Rectal smooth muscle tissue (tissue), 1 donor: ENCODE results near the gene CALML6.
"Not testable (repeated sequence)": the region's sequence is repeated elsewhere in the genome, so short reads cannot be mapped to it uniquely, and the experiment has no call there.

Experiments used
- H3K27ac ChIP-seq: one replicate; pipeline ENCODE4 v1.7.0; 2013; ENCODE audit warnings: low read depth, low read length, inconsistent platforms
- H3K27me3 ChIP-seq: one replicate; pipeline ENCODE4 v1.7.0; 2013; ENCODE audit warnings: low read length; ENCODE audit not compliant: control insufficient read depth, insufficient read depth
- H3K36me3 ChIP-seq: one replicate; pipeline ENCODE4 v1.7.0; 2013; ENCODE audit warnings: low read length; ENCODE audit not compliant: control insufficient read depth, insufficient read depth
- H3K4me1 ChIP-seq: one replicate; pipeline ENCODE4 v1.7.0; 2013; ENCODE audit warnings: low read length; ENCODE audit not compliant: control insufficient read depth, insufficient read depth
- H3K4me3 ChIP-seq: one replicate; pipeline ENCODE4 v1.7.0; 2013; ENCODE audit warnings: low read length
- H3K9ac ChIP-seq: one replicate; pipeline ENCODE4 v1.7.0; 2013; ENCODE audit warnings: low read length

Gene CALML6

DNA sequence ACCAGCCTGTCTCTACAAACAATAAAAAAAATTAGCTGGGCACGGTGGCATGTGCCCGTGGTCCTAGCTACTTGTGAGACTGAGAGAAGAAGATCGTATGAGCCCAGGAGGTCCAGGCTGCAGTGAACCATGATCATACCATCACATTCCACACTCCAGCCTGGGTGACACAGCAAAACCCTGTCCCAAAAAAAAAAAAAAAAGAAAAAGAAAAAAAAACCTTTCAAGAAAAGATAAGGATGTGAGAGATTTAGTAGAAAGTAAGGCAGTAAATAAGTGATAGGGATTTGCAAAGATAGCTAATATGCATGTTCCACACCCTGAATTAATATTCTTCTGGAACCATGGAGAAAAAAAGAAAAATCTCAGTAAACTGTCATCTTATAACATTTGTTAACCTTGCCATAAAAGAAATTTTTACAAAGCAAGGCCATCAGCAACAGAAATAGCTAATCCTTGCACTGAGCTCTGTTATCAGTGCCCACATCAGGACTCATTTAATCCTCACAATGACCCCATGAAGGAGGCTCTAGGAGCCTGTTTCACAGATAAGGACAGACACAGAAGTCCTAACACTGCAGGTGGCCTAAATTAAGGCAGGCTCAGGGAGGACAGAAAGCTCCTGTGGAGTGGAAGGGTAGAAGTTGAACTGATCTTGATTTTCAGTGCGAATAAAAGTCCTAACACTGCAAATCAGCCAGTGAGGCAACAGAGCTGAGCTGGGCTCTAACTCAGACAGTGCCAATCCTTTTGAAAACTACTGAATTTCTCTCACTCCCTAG is 31.8 kb upstream of the CALML6 start:
- Histone ChIP-seq H3K36me3 (no peaks in the 10 kb centered on the region), H3K9ac (no peak overlapping the region), H3K4me1 (peaks cover 10% of the 10 kb centered on the region), H3K27ac (no peak overlapping the region), H3K4me3 (no peak overlapping the region), H3K27me3 (no peaks in the 10 kb centered on the region)

DNA sequence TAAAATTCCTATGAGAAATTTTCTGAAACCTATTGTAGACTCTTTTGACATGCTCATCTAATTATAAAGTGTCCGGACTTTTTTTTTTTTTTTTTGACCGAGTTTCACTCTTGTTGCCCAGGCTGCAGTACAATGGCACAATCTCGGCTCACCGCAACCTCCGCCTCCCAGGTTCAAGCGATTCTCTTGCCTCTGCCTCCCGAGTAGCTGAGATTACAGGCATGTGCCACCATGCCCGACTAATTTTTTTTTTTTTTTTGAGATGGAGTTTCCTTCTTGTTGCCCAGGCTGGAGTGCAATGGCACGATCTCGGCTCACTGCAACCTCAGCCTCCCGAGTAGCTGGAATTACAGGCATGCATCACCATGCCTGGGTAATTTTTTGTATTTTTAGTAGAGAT is 31.2 kb upstream of the CALML6 start:
- H3K9ac ChIP-seq, H3K4me3 ChIP-seq, H3K27ac ChIP-seq, H3K36me3 ChIP-seq, H3K27me3 ChIP-seq: not testable (repeated sequence)
- H3K4me1 ChIP-seq: peaks cover 14% of the 10 kb centered on the region

DNA sequence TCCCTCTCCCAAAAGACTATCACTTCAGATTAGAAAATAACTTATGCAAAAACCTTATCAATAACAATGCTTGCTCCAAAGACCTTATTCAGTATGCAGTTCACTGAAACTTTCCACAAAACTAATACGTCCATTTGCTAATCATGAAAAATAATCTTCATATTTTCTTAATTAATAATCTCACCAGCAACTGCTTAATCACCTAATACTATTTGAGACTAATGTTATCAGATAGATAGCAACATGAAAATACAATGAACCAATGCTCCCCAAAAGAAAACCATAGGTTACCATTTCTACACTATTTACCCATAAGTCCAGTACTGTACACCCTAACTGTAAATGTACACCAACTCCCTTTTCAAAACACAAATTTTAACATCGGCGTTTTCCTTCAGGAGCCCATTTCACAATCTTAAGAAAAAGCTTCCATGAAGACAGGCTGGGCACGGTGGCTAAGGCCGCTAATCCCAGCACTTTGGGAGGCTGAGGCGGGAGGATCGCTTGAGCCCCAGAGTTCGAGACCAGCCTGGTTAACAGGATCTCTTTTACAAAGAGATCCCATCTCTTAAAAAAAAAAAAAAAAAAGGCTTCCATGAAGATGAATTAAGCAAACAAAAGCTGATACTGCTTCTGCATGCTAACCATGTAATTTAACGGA is 25.8 kb upstream of the CALML6 start:
- Histone ChIP-seq H3K36me3 (no peaks in the 10 kb centered on the region), H3K4me1 (peaks cover 26% of the 10 kb centered on the region), H3K27me3 (no peaks in the 10 kb centered on the region), H3K4me3 (peak overlapping the region; percentile 86), H3K9ac (no peak overlapping the region), H3K27ac (peak overlapping the region; percentile 74)

DNA sequence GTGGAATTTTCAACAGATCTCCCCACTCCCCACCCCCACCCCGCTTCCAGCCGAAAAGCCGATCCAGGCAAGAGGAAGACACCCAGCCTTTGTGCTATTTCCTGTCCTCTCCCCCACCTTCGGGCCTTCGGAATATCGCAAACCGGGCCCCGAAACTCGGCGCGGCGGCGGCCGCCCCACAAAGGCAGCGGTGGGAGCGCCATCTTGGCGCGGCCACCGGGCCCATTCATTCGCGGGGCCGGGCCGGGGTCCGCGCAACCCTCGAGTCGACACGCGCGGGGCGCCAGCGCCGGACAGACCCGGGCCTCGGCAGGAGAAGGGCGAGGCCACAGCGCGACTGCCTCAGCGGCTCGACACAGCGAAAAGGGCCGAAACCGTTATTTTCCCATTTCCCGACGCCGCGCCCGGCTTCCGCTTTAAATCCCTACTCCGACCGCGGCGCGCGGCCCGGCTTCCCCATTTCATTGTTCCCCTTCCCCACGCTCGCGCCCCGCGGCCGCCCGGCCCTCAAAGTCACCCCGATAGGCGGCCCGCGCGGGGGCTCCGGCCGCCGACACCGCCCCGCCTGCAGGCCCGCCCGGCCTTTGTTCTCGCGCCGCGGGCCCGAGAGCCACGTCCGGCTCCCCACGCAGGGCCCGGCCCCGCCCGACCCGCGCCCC is 25.1 kb upstream of the CALML6 start:
- peaks cover 26% of the 10 kb centered on the region for H3K4me1 ChIP-seq
- H3K27me3 ChIP-seq: no peaks in the 10 kb centered on the region
- H3K36me3 ChIP-seq: no peaks in the 10 kb centered on the region
- peak overlapping the region; percentile 86 for H3K4me3 ChIP-seq
- H3K9ac ChIP-seq: peak overlapping the region; percentile 21
- peak overlapping the region; percentile 74 for H3K27ac ChIP-seq

DNA sequence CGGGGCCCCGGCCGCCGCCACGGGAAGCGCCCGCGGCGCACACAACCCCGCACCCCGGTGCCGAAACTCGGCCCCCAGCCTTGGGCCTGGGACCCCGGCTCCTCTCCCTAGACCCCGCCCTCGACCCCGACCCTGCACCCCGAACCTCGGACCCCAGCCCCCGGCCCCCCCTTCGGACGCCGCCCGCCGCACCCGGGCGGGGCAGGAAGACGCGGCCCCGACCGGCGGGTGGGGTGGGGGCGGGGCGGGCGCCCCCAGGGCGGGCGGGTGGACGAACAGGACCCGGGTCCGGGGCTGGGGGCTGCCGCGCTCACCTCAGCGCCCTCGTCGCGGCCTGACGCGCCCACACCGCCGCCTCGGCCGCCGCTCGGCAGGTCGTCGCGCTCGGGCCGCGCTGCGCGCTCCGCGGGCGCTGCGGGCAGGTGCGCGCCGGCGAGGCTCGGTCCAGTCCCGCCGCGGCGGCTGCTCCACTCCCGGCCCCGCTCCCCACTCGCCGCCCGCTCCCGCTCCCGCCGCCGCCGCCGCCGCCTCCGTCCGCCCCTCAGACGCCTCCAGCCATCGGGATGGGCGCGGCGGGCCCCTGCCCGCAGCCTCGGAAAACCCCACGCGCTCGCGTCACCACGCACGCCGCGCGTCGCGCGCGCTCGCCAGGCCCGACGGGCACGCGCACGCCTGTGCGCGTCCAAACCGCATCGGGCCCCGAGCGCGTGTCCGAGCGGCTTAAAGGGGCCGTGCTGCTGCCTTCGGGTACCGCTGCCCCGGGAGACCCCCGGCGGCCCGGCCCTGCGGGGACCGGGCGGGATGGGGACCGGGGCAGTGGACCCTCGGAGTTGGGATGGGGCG is 24.3 kb upstream of the CALML6 start, which contains the start of gene GNB1:
GNB1 (minus strand) TSS at position 582 of the 843 bp plus-strand sequence. CDS start 65,634 bp downstream, outside the sequence.
- H3K27me3 ChIP-seq: peaks cover under 1% of the 10 kb centered on the region
- H3K27ac ChIP-seq: peak within 1 kb of the TSS; percentile 93
- no peaks in the 10 kb centered on the region for H3K36me3 ChIP-seq
- peaks cover 26% of the 10 kb centered on the region for H3K4me1 ChIP-seq
- H3K4me3 ChIP-seq: peak within 1 kb of the TSS; percentile 95
- H3K9ac ChIP-seq: peak within 1 kb of the TSS; percentile 98

DNA sequence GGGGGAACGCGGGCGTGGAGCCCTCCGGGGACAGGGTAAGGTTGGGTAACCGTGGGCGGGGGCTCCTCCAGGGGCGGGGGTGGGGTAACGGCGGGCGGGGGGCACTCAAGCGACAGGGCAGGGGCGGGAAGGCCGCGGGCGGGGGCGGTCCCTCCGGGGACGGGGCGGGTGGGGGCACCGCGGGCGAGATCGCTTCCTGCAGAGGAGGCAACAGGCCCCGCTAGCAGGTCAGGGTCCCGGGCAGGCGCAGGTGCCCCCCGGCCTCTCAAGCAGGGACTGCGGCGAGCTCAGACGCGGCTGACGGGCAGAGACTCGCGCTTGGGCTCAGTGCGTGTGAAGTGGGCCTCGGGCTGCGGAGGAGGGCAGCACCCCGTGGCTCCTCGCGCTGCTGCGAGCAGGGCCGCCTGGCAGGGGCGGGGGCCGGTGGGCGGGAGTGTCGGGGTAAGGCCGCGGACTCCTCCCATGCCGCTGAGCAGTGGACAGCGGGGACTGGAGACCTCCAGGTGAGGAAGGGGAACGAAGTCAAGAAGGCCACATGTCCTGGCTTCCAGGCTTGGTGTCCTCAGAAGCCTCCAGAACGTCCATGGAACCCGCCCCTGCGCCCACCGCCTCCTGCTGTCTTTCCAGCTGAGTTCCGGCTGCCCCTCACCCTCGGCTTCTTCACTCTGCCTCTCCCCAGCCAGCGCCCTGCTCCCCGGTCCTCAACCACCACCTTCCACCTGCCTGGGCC is 23.5 kb upstream of the CALML6 start:
- Histone ChIP-seq H3K27ac (peak overlapping the region; percentile 93), H3K9ac (peak overlapping the region; percentile 98), H3K4me1 (peaks cover 26% of the 10 kb centered on the region), H3K4me3 (peak overlapping the region; percentile 95), H3K36me3 (no peaks in the 10 kb centered on the region), H3K27me3 (peaks cover 2% of the 10 kb centered on the region)

DNA sequence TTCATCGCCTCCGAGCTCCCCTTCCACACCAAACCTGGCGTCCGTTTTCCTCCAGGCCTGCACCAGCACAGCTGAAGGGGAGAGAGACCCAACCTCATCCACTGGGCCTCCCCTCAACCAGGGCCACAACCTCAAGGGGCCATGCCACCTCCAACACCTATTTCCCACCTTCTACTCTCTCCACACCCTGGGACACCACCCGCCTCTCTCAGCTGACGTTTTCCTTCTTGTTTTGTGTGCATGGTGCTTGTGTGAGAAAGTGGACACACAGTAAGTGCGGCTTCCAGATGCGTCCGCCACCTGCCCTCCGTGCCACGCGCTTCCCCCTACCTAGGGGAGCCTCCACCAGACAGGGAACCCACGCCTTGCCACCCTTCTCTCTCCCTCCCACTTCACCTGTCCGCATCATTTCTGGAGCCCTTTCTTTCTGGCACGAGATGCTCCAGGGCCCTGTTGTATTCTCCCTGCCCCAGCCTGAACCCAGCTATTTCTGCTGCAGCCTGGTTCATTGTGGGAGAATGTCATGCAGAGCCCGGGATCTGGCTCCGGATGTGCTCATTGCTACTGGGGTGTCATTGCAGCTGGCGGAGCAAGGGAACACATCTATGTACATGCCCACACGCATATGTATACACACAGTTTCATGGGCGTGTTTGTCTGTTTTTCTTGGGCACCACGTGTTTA is 22.8 kb upstream of the CALML6 start:
- H3K36me3 ChIP-seq: no peaks in the 10 kb centered on the region
- peak overlapping the region; percentile 98 for H3K9ac ChIP-seq
- H3K27me3 ChIP-seq: peaks cover 2% of the 10 kb centered on the region
- peak overlapping the region; percentile 95 for H3K4me3 ChIP-seq
- H3K4me1 ChIP-seq: peaks cover 26% of the 10 kb centered on the region
- peak overlapping the region; percentile 85 for H3K27ac ChIP-seq

DNA sequence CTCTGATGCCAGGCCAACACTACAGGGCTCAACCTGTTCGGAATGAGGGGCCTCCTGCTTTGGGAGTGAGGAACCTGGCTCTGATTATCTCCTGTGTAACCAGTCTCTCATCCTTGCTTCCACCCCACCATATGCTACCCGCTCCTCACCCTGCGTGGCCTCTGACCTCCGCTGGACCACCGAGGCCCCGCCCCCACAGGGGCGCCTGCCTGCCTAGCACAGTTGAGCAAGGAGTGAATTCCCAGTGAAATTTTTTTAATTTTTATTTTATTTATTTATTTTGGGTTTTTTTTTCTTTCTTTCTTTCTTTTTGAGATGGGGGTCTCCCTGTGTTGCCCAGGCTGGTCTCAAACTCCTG is 22.3 kb upstream of the CALML6 start:
- H3K27ac ChIP-seq: no peak overlapping the region
- H3K27me3 ChIP-seq: peaks cover 2% of the 10 kb centered on the region
- peaks cover 23% of the 10 kb centered on the region for H3K4me1 ChIP-seq
- H3K9ac ChIP-seq: no peak overlapping the region
- no peaks in the 10 kb centered on the region for H3K36me3 ChIP-seq
- peak overlapping the region; percentile 95 for H3K4me3 ChIP-seq

DNA sequence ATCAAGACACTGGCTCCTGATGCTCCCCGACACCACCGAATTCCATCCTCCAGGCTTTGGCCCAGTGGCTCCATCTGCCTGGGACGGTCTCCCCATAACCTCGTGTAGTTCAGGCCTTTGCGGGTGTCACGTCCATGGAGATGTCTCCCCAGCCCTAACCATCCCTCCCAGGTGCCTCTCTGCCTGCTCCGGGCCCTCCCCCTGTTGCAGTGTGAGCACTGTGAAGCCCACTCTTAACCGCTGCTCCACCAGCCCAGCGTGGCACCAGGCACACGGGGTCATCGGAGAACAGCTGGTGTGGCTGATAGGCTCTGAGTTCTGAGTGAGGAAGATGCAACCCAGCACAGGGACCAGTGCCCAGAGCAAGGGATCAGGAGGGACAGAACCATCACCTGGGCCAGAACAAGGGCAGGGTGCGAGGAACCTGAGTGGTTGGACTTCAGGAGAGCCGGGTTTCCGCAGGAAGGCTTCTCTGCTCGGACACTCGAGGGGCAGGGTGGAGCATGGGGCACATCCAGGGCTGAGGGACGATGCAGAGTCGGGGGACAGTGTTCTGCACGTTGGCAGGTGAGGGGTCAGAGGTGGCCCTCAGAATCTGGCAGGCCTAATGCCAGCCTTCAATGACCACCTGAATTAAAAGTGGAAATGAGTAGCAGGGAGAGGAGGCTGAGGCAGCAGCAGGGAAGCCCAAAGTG is 21.6 kb upstream of the CALML6 start:
- Histone ChIP-seq H3K36me3 (no peaks in the 10 kb centered on the region), H3K27me3 (peaks cover 2% of the 10 kb centered on the region), H3K27ac (no peak overlapping the region), H3K4me1 (peaks cover 19% of the 10 kb centered on the region), H3K4me3 (no peak overlapping the region), H3K9ac (no peak overlapping the region)

DNA sequence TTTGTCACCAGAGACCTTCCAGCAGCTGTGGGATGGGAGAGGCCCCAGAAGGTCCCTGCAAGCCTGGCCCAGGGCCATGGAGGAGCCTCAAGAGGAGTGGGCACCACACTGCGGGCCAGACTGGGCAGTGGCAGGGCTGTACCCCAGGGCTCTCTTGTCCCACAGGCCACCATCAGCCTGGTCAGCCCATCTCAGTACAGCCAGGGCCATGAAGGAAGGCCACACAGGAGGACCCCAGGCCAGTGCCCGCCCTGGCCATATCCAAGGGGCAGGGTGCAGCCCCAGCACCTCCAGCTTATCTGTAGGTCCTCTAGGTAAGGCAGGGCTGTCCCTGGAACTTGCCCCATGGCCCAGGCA is 21.1 kb upstream of the CALML6 start:
- Histone ChIP-seq H3K4me1 (peaks cover 15% of the 10 kb centered on the region), H3K36me3 (no peaks in the 10 kb centered on the region), H3K9ac (no peak overlapping the region), H3K27ac (no peak overlapping the region), H3K4me3 (no peak overlapping the region), H3K27me3 (peaks cover 2% of the 10 kb centered on the region)
